22Rv1 (cell line): ENCODE data around the gene SVIL.
"Not testable (repeated sequence)": the region's sequence is repeated elsewhere in the genome, so short reads cannot be mapped to it uniquely, and the experiment has no call there.

Source experiments
- H3K27ac ChIP-seq: fragments of 450-650 bp; 2 replicates; pipeline ENCODE4 v1.5.1; 2017
- CTCF ChIP-seq: fragments of 450-650 bp; IDR thresholded peaks from 2 replicates; pipeline ENCODE4 v1.5.1; 2017; ENCODE audit warnings: mild to moderate bottlenecking
- ZFX ChIP-seq: fragments of 450-650 bp; IDR thresholded peaks from 2 replicates; pipeline ENCODE4 v1.6.1; 2017; ENCODE audit warnings: antibody characterized with exemption, borderline replicate concordance

Gene SVIL

GRCh38 chr10:29596356-29596755, 38.4 kb downstream of the SVIL start:
- no peak overlapping the region for H3K27ac ChIP-seq
- TF ChIP-seq CTCF (no peak), ZFX (no peak)

- no peak overlapping the region for H3K27ac ChIP-seq
- TF ChIP-seq ZFX (no peak), CTCF (no peak)
Measured at GRCh38 chr10:29595636-29596225, 39.0 kb downstream of the SVIL start.

- TF ChIP-seq ZFX (no peak), CTCF (no peak)
- H3K27ac ChIP-seq, result no peak overlapping the region
Measured at GRCh38 chr10:29595146-29595545, 39.6 kb downstream of the SVIL start.

GRCh38 chr10:29591651-29591968, 43.2 kb downstream of the SVIL start:
- peak overlapping the region; percentile 54 for H3K27ac ChIP-seq
- no peak for TF ChIP-seq CTCF
- no peak for TF ChIP-seq ZFX

GRCh38 chr10:29590915-29591650, 43.7 kb downstream of the SVIL start:
- peak overlapping the region; percentile 54 for H3K27ac ChIP-seq
- TF ChIP-seq ZFX (no peak), CTCF (peak; percentile 74)

GRCh38 chr10:29588629-29589421, 45.9 kb downstream of the SVIL start:
- no peak overlapping the region for H3K27ac ChIP-seq

GRCh38 chr10:29587750-29588628, 46.8 kb downstream of the SVIL start:
- H3K27ac ChIP-seq, result not testable (repeated sequence)

More at GRCh38 chr10:29588629-29589421, 45.9 kb downstream of the SVIL start:
- no peak for TF ChIP-seq ZFX
- no peak for TF ChIP-seq CTCF

- not testable (repeated sequence) for H3K27ac ChIP-seq
Measured at GRCh38 chr10:29587102-29587749, 47.5 kb downstream of the SVIL start.
